OCI-LY1 (cell line): ENCODE data around the gene NR3C1.
A peak's percentile ranks its signal among the peaks of the same experiment; 100 is the strongest.

Experiments
- H2AFZ ChIP-seq: fragments of 200-600 bp; sonication (generic), shearing (Covaris generic); 2 replicates; pipeline ENCODE4 v1.6.0; 2014; ENCODE audit warnings: antibody characterized with exemption, mild to moderate bottlenecking, low read length
- H3F3A ChIP-seq: fragments of 200-600 bp; sonication (generic), shearing (Covaris generic); 2 replicates; pipeline ENCODE4 v1.6.0; 2014; ENCODE audit warnings: mild to moderate bottlenecking, antibody characterized with exemption, low read length, moderate library complexity; ENCODE audit not compliant: insufficient read depth
- H3K27ac ChIP-seq: fragments of 200-600 bp; sonication (generic); 2 replicates; pipeline ENCODE4 v1.5.1; 2014; ENCODE audit warnings: low read length, mixed run types, mild to moderate bottlenecking, low read depth; ENCODE audit not compliant: poor library complexity, severe bottlenecking
- H3K27me3 ChIP-seq: fragments of 200-600 bp; sonication (generic); 2 replicates; pipeline ENCODE4 v1.6.0; 2014; ENCODE audit warnings: antibody characterized with exemption, mild to moderate bottlenecking, low read length, moderate library complexity; ENCODE audit not compliant: insufficient read depth
- H3K36me3 ChIP-seq: fragments of 200-600 bp; sonication (generic); 2 replicates; pipeline ENCODE4 v1.6.1; 2014; ENCODE audit warnings: mild to moderate bottlenecking, antibody characterized with exemption, low read length, moderate library complexity, mixed read lengths; ENCODE audit not compliant: insufficient read depth
- H3K4me1 ChIP-seq: fragments of 200-600 bp; sonication (generic); 2 replicates; pipeline ENCODE4 v1.5.1; 2014; ENCODE audit warnings: mild to moderate bottlenecking, low read length, moderate library complexity; ENCODE audit not compliant: insufficient read depth, severe bottlenecking
- H3K4me2 ChIP-seq: fragments of 200-600 bp; sonication (generic), shearing (Covaris generic); 2 replicates; pipeline ENCODE4 v1.6.1; 2014; ENCODE audit warnings: low read length
- H3K4me3 ChIP-seq: fragments of 200-600 bp; sonication (generic); 2 replicates; pipeline ENCODE4 v1.5.1; 2014; ENCODE audit warnings: low read length, low read depth, mild to moderate bottlenecking, mixed read lengths; ENCODE audit not compliant: poor library complexity, severe bottlenecking
- H3K79me2 ChIP-seq: fragments of 200-600 bp; shearing (Covaris generic); 2 replicates; pipeline ENCODE4 v1.6.1; 2016; ENCODE audit warnings: mixed run types, low read length, mixed read lengths; ENCODE audit not compliant: insufficient read depth
- H3K9ac ChIP-seq: fragments of 200-600 bp; sonication (generic), shearing (Covaris generic); 2 replicates; pipeline ENCODE4 v1.6.1; 2014; ENCODE audit warnings: mild to moderate bottlenecking, low read length, mixed read lengths
- H3K9me2 ChIP-seq: fragments of 200-600 bp; sonication (generic), shearing (Covaris generic); 2 replicates; pipeline ENCODE4 v1.6.1; 2014; ENCODE audit warnings: low read depth, mild to moderate bottlenecking, low read length, mixed read lengths
- H3K9me3 ChIP-seq: fragments of 200-600 bp; shearing (Covaris generic); 2 replicates; pipeline ENCODE4 v1.6.1; 2014; ENCODE audit warnings: low read length, mixed read lengths
- H4K20me1 ChIP-seq: fragments of 200-600 bp; sonication (generic), shearing (Covaris generic); 2 replicates; pipeline ENCODE4 v1.6.0; 2016; ENCODE audit warnings: mild to moderate bottlenecking, low read length; ENCODE audit not compliant: insufficient read depth
- EZH2 ChIP-seq: fragments of 200-600 bp; sonication (generic), shearing (Covaris generic); IDR thresholded peaks from 2 replicates; pipeline ENCODE4 v1.8.0; 2017; ENCODE audit warnings: borderline replicate concordance, mixed run types, mild to moderate bottlenecking, antibody characterized with exemption, low read length, moderate library complexity, mixed read lengths
- TF ChIP-seq, protein P1 (sequence below): fragments of 200-600 bp; sonication (generic), shearing (Covaris generic); IDR thresholded peaks from 2 replicates; pipeline ENCODE4 v1.5.1; 2017; ENCODE audit warnings: mild to moderate bottlenecking, antibody characterized with exemption, low read length, moderate library complexity, mixed read lengths

The NR3C1 gene

GRCh38 chr5:143230676-143230996 lies 172.8 kb downstream of the NR3C1 start:
- Histone ChIP-seq H3K79me2 (no peaks in the 10 kb centered on the region), H3K4me1 (peaks cover 62% of the 10 kb centered on the region), H3K4me2 (peak overlapping the region; percentile 60), H3K27ac (peak overlapping the region; percentile 100), H4K20me1 (no peaks in the 10 kb centered on the region), H3K27me3 (no peaks in the 10 kb centered on the region), H3K36me3 (no peaks in the 10 kb centered on the region), H3F3A (0 out of 2 replicates have a peak, but pooled peaks cover 7% of the 10 kb centered on the region), H3K9me3 (no peaks in the 10 kb centered on the region), H3K9ac (peak overlapping the region; percentile 79), H2AFZ (no peak overlapping the region), H3K9me2 (no peaks in the 10 kb centered on the region), H3K4me3 (peak overlapping the region; percentile 42)
- TF ChIP-seq EZH2, result no peak
- TF ChIP-seq, protein P1, sequence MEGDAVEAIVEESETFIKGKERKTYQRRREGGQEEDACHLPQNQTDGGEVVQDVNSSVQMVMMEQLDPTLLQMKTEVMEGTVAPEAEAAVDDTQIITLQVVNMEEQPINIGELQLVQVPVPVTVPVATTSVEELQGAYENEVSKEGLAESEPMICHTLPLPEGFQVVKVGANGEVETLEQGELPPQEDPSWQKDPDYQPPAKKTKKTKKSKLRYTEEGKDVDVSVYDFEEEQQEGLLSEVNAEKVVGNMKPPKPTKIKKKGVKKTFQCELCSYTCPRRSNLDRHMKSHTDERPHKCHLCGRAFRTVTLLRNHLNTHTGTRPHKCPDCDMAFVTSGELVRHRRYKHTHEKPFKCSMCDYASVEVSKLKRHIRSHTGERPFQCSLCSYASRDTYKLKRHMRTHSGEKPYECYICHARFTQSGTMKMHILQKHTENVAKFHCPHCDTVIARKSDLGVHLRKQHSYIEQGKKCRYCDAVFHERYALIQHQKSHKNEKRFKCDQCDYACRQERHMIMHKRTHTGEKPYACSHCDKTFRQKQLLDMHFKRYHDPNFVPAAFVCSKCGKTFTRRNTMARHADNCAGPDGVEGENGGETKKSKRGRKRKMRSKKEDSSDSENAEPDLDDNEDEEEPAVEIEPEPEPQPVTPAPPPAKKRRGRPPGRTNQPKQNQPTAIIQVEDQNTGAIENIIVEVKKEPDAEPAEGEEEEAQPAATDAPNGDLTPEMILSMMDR, result no peak

GRCh38 chr5:143229896-143230675 lies 173.4 kb downstream of the NR3C1 start:
- Histone ChIP-seq H3K9me3 (no peaks in the 10 kb centered on the region), H3F3A (0 out of 2 replicates have a peak, but pooled peaks cover 7% of the 10 kb centered on the region), H4K20me1 (no peaks in the 10 kb centered on the region), H3K4me1 (peaks cover 62% of the 10 kb centered on the region), H3K9ac (peak overlapping the region; percentile 79), H3K4me2 (peak overlapping the region; percentile 60), H3K27me3 (no peaks in the 10 kb centered on the region), H2AFZ (no peak overlapping the region), H3K4me3 (peak overlapping the region; percentile 42), H3K79me2 (no peaks in the 10 kb centered on the region), H3K9me2 (no peaks in the 10 kb centered on the region), H3K27ac (peak overlapping the region; percentile 100), H3K36me3 (no peaks in the 10 kb centered on the region)
- no peak for TF ChIP-seq EZH2
- TF ChIP-seq, protein P1, result no peak

- H3K4me2 ChIP-seq, result peak overlapping the region; percentile 60
- H3K79me2 ChIP-seq, result no peaks in the 10 kb centered on the region
- H3K4me1 ChIP-seq, result peaks cover 62% of the 10 kb centered on the region
- H2AFZ ChIP-seq, result no peak overlapping the region
- peak overlapping the region; percentile 100 for H3K27ac ChIP-seq
- 0 out of 2 replicates have a peak, but pooled peaks cover 7% of the 10 kb centered on the region for H3F3A ChIP-seq
- H3K9me2 ChIP-seq, result no peaks in the 10 kb centered on the region
- no peaks in the 10 kb centered on the region for H3K27me3 ChIP-seq
- no peak for TF ChIP-seq EZH2
- TF ChIP-seq, protein P1, result no peak
- H3K9ac ChIP-seq, result peak overlapping the region; percentile 79
- no peaks in the 10 kb centered on the region for H4K20me1 ChIP-seq
- H3K9me3 ChIP-seq, result no peaks in the 10 kb centered on the region
- H3K4me3 ChIP-seq, result peak overlapping the region; percentile 42
- H3K36me3 ChIP-seq, result no peaks in the 10 kb centered on the region
These were observed 174.0 kb downstream of the NR3C1 start for GRCh38 chr5:143229426-143229895.
